ENCODE results near the gene RPS14.
"Not testable (repeated sequence)": the region's sequence is repeated elsewhere in the genome, so short reads cannot be mapped to it uniquely, and the experiment has no call there.

Gene RPS14

GRCh38 chr5:150468206-150468605 is 18.7 kb upstream of the RPS14 start:
- no peak for DNase-seq (ENCODE audit: low spot score in 2 of 2)
- H3K4me1 ChIP-seq: no peaks in the 10 kb centered on the region
- in situ Hi-C loops (cut with MboI; ENCODE audit: low sequenced_read_pairs): loop anchor here (25.0 kb wide), 2 partner anchors 194 to 619 kb away; partner anchors contain the start of genes MYOZ3 and TNIP1

GRCh38 chr5:150465927-150466326 is 16.4 kb upstream of the RPS14 start:
- no peak for DNase-seq (ENCODE audit: low spot score in 2 of 2)
- no peaks in the 10 kb centered on the region for H3K4me1 ChIP-seq
- H3K27me3 ChIP-seq (ENCODE audit: low read depth): no peaks in the 10 kb centered on the region
- H3K36me3 ChIP-seq (replicated peaks): no peaks in the 10 kb centered on the region
- no peak overlapping the region for H3K4me3 ChIP-seq
- no peaks in the 10 kb centered on the region for H3K9me3 ChIP-seq
- in situ Hi-C loops (cut with MboI; ENCODE audit: low sequenced_read_pairs): loop anchor here (25.0 kb wide), 2 partner anchors 196 to 621 kb away; partner anchors contain the start of genes MYOZ3 and TNIP1

More at GRCh38 chr5:150468206-150468605, 18.7 kb upstream of the RPS14 start:
- Histone ChIP-seq H3K9me3 (no peaks in the 10 kb centered on the region), H3K4me3 (no peak overlapping the region), H3K27me3 (ENCODE audit: low read depth) (no peaks in the 10 kb centered on the region), H3K36me3 (replicated peaks) (no peaks in the 10 kb centered on the region)

- in situ Hi-C loops (cut with MboI; ENCODE audit: low sequenced_read_pairs): loop anchor here (25.0 kb wide), 2 partner anchors 198 to 623 kb away; partner anchors contain the start of genes MYOZ3 and TNIP1
These were observed 15.0 kb upstream of the RPS14 start for GRCh38 chr5:150464554-150465012.

GRCh38 chr5:150461231-150461630 is 11.7 kb upstream of the RPS14 start:
- Histone ChIP-seq H3K4me1 (peaks cover 3% of the 10 kb centered on the region; the same call in 1 of the 2 replicates), H3K4me3 (no peak overlapping the region), H3K36me3 (replicated peaks) (no peaks in the 10 kb centered on the region), H3K9me3 (no peaks in the 10 kb centered on the region), H3K27me3 (ENCODE audit: low read depth) (no peaks in the 10 kb centered on the region)
- no peak for DNase-seq (ENCODE audit: low spot score in 2 of 2)
- in situ Hi-C loops (cut with MboI; ENCODE audit: low sequenced_read_pairs): loop anchor here (25.0 kb wide), 2 partner anchors 201 to 626 kb away; partner anchors contain the start of genes MYOZ3 and TNIP1

More at GRCh38 chr5:150464554-150465012, 15.0 kb upstream of the RPS14 start:
- no peak overlapping the region for H3K4me3 ChIP-seq
- no peaks in the 10 kb centered on the region; the same call in 1 of the 2 replicates for H3K4me1 ChIP-seq
- no peak for DNase-seq (ENCODE audit: low spot score in 2 of 2)
- no peaks in the 10 kb centered on the region for H3K27me3 ChIP-seq (ENCODE audit: low read depth)
- no peaks in the 10 kb centered on the region for H3K9me3 ChIP-seq
- H3K36me3 ChIP-seq (replicated peaks): no peaks in the 10 kb centered on the region

GRCh38 chr5:150460781-150461180 is 11.2 kb upstream of the RPS14 start:
- DNase-seq (ENCODE audit: low spot score in 2 of 2): no peak
- Histone ChIP-seq H3K36me3 (replicated peaks) (no peaks in the 10 kb centered on the region), H3K4me3 (no peak overlapping the region), H3K27me3 (ENCODE audit: low read depth) (no peaks in the 10 kb centered on the region), H3K9me3 (no peaks in the 10 kb centered on the region), H3K4me1 (peaks cover 3% of the 10 kb centered on the region; the same call in 1 of the 2 replicates)
- in situ Hi-C loops (cut with MboI; ENCODE audit: low sequenced_read_pairs): loop anchor here (25.0 kb wide), 2 partner anchors 202 to 627 kb away; partner anchors contain the start of genes MYOZ3 and TNIP1

GRCh38 chr5:150458802-150459557 is 9.4 kb upstream of the RPS14 start:
- in situ Hi-C loops (cut with MboI; ENCODE audit: low sequenced_read_pairs): loop anchor here (5.0 to 25.0 kb wide), 4 partner anchors 88 to 628 kb away; partner anchors contain the start of genes IRGM, MYOZ3 and TNIP1
- H3K27me3 ChIP-seq (ENCODE audit: low read depth): no peaks in the 10 kb centered on the region
- peak overlapping the region; percentile 12; the same call in 1 of the 2 replicates for H3K4me3 ChIP-seq
- DNase-seq (ENCODE audit: low spot score in 2 of 2): peak; percentile 49 to 95
- no peaks in the 10 kb centered on the region for H3K9me3 ChIP-seq
- H3K36me3 ChIP-seq (replicated peaks): no peaks in the 10 kb centered on the region
- H3K4me1 ChIP-seq: peaks cover 3% of the 10 kb centered on the region; the same call in 1 of the 2 replicates

GRCh38 chr5:150457562-150458240 is 8.2 kb upstream of the RPS14 start:
- in situ Hi-C loops (cut with MboI; ENCODE audit: low sequenced_read_pairs): loop anchor here (5.0 to 25.0 kb wide), 4 partner anchors 90 to 630 kb away; partner anchors contain the start of genes IRGM, MYOZ3 and TNIP1
- peaks cover 3% of the 10 kb centered on the region; the same call in 1 of the 2 replicates for H3K4me1 ChIP-seq
- no peak for DNase-seq (ENCODE audit: low spot score in 2 of 2)
- no peaks in the 10 kb centered on the region for H3K36me3 ChIP-seq (replicated peaks)
- no peak overlapping the region for H3K4me3 ChIP-seq
- H3K27me3 ChIP-seq (ENCODE audit: low read depth): no peaks in the 10 kb centered on the region
- no peaks in the 10 kb centered on the region for H3K9me3 ChIP-seq

- no peak for DNase-seq (ENCODE audit: low spot score in 2 of 2)
- in situ Hi-C loops (cut with MboI; ENCODE audit: low sequenced_read_pairs): loop anchor here (5.0 to 25.0 kb wide), 4 partner anchors 90 to 630 kb away; partner anchors contain the start of genes IRGM, MYOZ3 and TNIP1
- Histone ChIP-seq H3K27me3 (ENCODE audit: low read depth) (no peaks in the 10 kb centered on the region), H3K4me3 (no peak overlapping the region), H3K9me3 (no peaks in the 10 kb centered on the region), H3K4me1 (peaks cover 3% of the 10 kb centered on the region; the same call in 1 of the 2 replicates), H3K36me3 (replicated peaks) (no peaks in the 10 kb centered on the region)
These were observed 7.6 kb upstream of the RPS14 start for GRCh38 chr5:150457121-150457520.

GRCh38 chr5:150454492-150455229 is 5.1 kb upstream of the RPS14 start:
- no peaks in the 10 kb centered on the region; the same call in 1 of the 2 replicates for H3K9me3 ChIP-seq
- H3K27me3 ChIP-seq (ENCODE audit: low read depth): no peaks in the 10 kb centered on the region
- H3K4me3 ChIP-seq: no peak overlapping the region
- in situ Hi-C loops (cut with MboI; ENCODE audit: low sequenced_read_pairs): loop anchor here (5.0 to 25.0 kb wide), 4 partner anchors 93 to 633 kb away; partner anchors contain the start of genes IRGM, MYOZ3 and TNIP1
- no peaks in the 10 kb centered on the region for H3K36me3 ChIP-seq (replicated peaks)
- peaks cover 3% of the 10 kb centered on the region; the same call in 1 of the 2 replicates for H3K4me1 ChIP-seq
- no peak for DNase-seq (ENCODE audit: low spot score in 2 of 2)

GRCh38 chr5:150454027-150454426 is 4.5 kb upstream of the RPS14 start:
- H3K9me3 ChIP-seq; H3K27me3 ChIP-seq (ENCODE audit: low read depth); H3K36me3 ChIP-seq (replicated peaks); DNase-seq (ENCODE audit: low spot score in 2 of 2); H3K4me1 ChIP-seq; H3K4me3 ChIP-seq: not testable (repeated sequence)
- in situ Hi-C loops (cut with MboI; ENCODE audit: low sequenced_read_pairs): loop anchor here (10.0 to 25.0 kb wide), 3 partner anchors 208 to 633 kb away; partner anchors contain the start of genes IRGM, MYOZ3 and TNIP1

GRCh38 chr5:150452914-150453313 is 3.4 kb upstream of the RPS14 start:
- DNase-seq (ENCODE audit: low spot score in 2 of 2): no peak
- in situ Hi-C loops (cut with MboI; ENCODE audit: low sequenced_read_pairs): loop anchor here (10.0 to 25.0 kb wide), 3 partner anchors 209 to 634 kb away; partner anchors contain the start of genes IRGM, MYOZ3 and TNIP1
- Histone ChIP-seq H3K9me3 (no peaks in the 10 kb centered on the region; the same call in 1 of the 2 replicates), H3K4me3 (no peak overlapping the region), H3K4me1 (no peaks in the 10 kb centered on the region), H3K36me3 (replicated peaks) (peaks cover 15% of the 10 kb centered on the region), H3K27me3 (ENCODE audit: low read depth) (no peaks in the 10 kb centered on the region)

GRCh38 chr5:150451594-150451993 is 2.1 kb upstream of the RPS14 start:
- no peak overlapping the region for H3K4me3 ChIP-seq
- no peak for DNase-seq (ENCODE audit: low spot score in 2 of 2)

More at GRCh38 chr5:150451594-150451993, 2.1 kb upstream of the RPS14 start:
- in situ Hi-C loops (cut with MboI; ENCODE audit: low sequenced_read_pairs): loop anchor here (10.0 to 25.0 kb wide), 3 partner anchors 211 to 636 kb away; partner anchors contain the start of genes IRGM, MYOZ3 and TNIP1
- H3K4me1 ChIP-seq: no peaks in the 10 kb centered on the region
- H3K9me3 ChIP-seq: no peaks in the 10 kb centered on the region; the same call in 1 of the 2 replicates
- H3K36me3 ChIP-seq (replicated peaks): peaks cover 28% of the 10 kb centered on the region
- no peaks in the 10 kb centered on the region for H3K27me3 ChIP-seq (ENCODE audit: low read depth)

Data from HAP-1 (cell line).